GM18951 (cell line): ENCODE results near the gene S100B.
"Not testable (repeated sequence)": the region's sequence is repeated elsewhere in the genome, so short reads cannot be mapped to it uniquely, and the experiment has no call there.

Experiments
- POLR2A ChIP-seq: IDR thresholded peaks from 4 replicates; pipeline ENCODE4 v1.6.1; 2011; ENCODE audit warnings: mild to moderate bottlenecking; ENCODE audit not compliant: insufficient read length, insufficient read depth; ENCODE audit errors: extremely low read depth
- in situ Hi-C: fragments of 300-500 bp; cut with MboI; formaldehyde crosslinking; loops from one replicate; pipeline ENCODE4 v1.12.0; 2022; ENCODE audit warnings: low sequenced_read_pairs, mixed read lengths, inconsistent platforms; ENCODE audit not compliant: unreplicated experiment

The S100B gene

GRCh38 chr21:46600978-46601377 is 3.9 kb downstream of the S100B start:
- TF ChIP-seq POLR2A: no peak
- in situ Hi-C loops: no loop called here

DNA sequence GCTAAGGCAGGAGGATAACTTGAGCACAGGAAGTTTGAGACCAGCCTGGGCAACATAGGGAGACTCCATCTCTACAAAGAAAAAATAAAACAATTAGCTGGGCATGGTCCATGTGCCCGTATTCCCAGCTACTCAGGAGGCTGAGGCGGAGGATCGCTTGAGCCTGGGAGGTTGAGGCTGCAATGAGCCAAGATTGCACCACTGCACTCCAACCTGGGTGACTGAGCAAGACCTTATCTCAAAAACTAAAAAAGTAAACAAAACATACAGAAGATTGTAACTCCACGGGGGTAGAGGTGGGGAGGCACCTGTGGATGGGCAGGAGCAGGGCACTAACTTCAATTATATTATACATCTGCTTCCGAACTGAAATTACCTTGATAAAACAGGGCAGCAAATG is 4.6 kb downstream of the S100B start:
- in situ Hi-C loops: no loop called here
- TF ChIP-seq POLR2A: no peak

- in situ Hi-C loops: no loop called here
- no peak for TF ChIP-seq POLR2A
Observed at GRCh38 chr21:46598581-46599572, 6.0 kb downstream of the S100B start.

GRCh38 chr21:46597896-46598343 is 7.0 kb downstream of the S100B start:
- TF ChIP-seq POLR2A: no peak
- in situ Hi-C loops: no loop called here

DNA sequence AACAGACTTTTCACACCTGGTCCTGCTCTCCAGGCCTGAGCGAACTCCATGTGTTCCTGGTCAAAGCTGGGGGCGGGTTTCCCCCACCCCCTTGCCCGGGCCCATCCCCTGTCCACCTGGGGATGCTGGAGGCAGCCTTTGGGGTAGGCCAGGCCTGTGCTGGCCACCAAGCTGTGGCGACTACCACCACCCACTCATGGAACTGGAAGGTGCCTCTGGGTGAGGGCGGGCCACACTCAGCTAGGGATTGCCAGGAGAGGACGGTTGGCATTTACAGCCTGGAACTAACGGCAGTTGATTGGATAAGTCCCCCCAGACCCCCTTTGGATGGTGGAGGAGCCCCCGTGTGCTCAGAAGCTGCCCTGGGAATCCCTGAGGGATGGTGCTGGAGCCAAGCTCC is 7.9 kb downstream of the S100B start:
- in situ Hi-C loops: no loop called here
- TF ChIP-seq POLR2A: no peak

DNA sequence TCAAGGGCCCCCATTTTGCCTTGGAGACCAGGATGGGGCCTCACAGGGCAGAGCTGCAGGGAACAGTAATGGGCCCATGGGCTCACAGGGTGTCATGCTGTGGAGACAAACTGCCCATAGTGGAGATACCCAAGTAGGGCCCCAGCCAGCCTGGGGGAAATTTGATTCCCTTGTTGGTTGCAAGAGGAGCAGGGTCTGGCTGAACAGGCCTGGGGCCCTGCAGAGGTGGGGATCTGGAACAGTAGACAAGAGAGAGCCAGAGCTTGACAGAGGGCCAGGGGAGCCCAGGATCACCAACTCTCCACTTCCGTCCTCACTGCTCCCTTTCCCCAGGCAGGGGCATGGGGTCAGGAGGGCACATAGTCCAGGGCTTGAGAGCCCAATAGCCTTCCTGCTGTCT is 8.7 kb downstream of the S100B start:
- TF ChIP-seq POLR2A: no peak
- in situ Hi-C loops: no loop called here

DNA sequence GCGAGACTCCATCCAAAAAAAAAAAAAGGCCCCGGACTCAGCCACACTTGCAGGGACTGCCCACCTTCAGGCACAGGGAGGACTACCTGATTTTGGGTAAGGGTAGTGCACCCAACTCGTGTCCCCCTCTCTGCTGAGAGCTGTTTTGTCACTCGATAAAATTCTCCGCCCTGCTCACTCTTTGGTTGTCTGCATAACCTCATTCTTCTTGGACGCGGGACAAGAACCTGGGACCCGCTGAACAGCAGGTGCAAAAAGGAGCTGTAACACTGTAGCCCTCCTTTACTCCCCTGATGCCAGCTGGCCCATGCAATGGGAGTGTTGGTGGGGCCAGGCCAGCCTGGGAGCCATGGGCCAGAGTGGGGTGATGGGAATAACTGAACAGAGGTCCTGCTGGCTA is 10.6 kb downstream of the S100B start:
- TF ChIP-seq POLR2A: no peak
- in situ Hi-C loops: no loop called here

GRCh38 chr21:46585191-46585953 is 19.5 kb downstream of the S100B start:
- no peak for TF ChIP-seq POLR2A
- in situ Hi-C loops: no loop called here

- TF ChIP-seq POLR2A: no peak
- in situ Hi-C loops: no loop called here
Observed at GRCh38 chr21:46581780-46582307, 23.0 kb downstream of the S100B start.

DNA sequence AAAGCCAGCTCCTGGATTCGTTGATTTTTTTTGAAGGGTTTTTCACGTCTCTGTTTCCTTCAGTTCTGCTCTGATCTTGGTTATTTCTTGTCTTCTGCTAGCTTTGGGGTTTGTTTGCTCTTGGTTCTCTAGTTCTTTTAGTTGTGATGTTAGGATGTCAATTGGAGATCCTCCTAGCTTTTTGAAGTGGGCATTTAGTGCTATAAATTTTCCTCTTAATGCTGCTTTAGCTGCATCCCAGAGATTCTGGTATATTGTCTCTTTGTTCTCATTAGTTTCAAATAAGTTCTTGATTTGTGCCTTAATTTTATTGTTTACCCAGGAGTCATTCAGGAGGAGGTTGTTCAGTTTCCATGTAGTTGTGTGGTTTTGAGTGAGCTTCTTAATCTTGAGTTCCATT is 25.5 kb downstream of the S100B start:
- in situ Hi-C loops: not testable (repeated sequence)

DNA sequence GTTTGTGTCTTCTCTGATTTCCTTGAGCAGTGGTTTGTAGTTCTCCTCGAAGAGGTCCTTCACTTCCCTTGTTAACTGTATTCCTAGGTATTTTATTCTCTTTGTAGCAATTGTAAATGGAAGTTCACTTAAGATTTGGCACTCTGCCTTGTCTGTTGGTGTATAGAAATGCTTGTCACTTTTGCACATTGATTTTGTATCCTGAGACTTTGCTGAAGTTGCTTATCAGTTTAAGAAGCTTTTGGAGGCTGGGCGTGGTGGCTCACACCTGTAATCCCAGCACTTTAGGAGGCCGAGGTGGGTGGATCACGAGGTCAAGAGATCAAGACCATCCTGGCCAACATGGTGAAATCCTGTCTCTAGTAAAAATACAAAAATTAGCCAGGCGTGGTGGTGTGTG is 27.1 kb downstream of the S100B start:
- in situ Hi-C loops: not testable (repeated sequence)

DNA sequence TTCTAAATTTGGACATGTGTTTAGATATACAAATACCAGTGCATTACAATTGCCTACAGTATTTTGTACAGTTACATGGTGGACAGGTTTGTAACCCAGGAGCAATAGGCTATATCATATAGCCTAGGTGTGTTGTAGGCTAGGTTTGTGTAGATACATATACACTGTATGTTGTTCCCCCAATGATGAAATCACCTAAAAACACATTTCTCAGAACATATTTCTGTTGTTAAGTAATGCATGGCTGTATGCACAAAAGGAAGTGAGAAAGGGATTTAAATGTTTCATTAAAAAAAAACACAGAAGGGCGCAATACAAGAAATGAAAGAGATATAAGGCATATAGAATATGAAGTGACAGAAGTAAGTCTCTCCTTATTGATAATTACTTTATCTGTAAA is 32.0 kb downstream of the S100B start:
- no peak for TF ChIP-seq POLR2A
- in situ Hi-C loops: no loop called here

DNA sequence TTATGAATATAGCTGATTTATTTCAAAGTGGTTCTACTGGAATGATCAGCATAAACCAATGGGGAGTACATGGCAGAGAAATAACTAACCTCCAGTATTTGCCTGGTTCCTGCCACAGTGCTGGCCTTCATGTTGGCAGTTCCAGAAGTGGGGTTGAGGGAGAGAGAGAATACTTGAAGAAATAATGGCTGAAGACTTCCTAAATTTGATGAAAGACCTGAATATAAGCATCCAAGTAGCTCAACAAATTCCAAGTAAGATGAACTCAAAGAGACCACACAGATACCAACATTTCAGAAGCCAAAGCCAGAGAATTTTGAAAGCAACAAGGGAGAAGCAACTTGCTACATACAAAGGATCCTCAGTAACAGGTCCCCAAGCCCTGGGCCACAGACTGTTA is 34.3 kb downstream of the S100B start:
- TF ChIP-seq POLR2A: no peak
- in situ Hi-C loops: no loop called here

DNA sequence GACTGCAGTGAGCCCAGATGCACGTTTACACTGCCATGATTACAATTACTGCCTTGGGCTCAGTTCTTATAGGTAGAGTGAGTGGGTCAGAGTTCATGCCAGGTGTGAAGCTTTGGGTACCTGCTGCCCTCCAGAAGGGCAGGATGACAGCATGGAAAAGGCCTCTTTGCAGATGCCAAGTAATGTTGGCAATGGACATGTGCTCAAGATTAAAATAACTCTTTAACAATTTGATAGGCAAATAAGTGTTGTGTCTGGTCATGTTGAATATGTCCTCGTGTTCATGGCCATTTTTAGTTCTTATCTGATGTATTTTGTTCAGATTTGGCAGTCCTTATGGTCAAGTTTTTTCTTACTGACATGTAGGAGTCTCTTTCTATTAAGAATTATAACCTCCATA is 34.8 kb downstream of the S100B start:
- in situ Hi-C loops: no loop called here
- TF ChIP-seq POLR2A: no peak
